Aorta (tissue), 5 donors: ENCODE results near the gene KCTD14. TPM values are rescaled to one million over a fixed set of nuclear protein-coding genes. Genes with fewer than 3 reads are reported as not detected.
A peak's percentile ranks its signal among the peaks of the same experiment; 100 is the strongest.
"Not testable (repeated sequence)": the region's sequence is repeated elsewhere in the genome, so short reads cannot be mapped to it uniquely, and the experiment has no call there.

Experiments used
- ATAC-seq: fragments of 200-7000 bp; cut with Tn5 transposase; one replicate; pipeline ENCODE4 v1.9.1; 2022; ENCODE audit warnings: moderate library complexity; ENCODE audit not compliant: low FRiP score
- DNase-seq, 2 donors: peaks; one replicate each; pipeline ENCODE4 v3.0.0-alpha.2; 2020
- H3K27ac ChIP-seq, 2 donors: one replicate each; pipeline ENCODE4 v1.5.1; 2013; ENCODE audit warnings: low read length in 2 of 2, mild to moderate bottlenecking in 2 of 2, moderate library complexity in 2 of 2, control low read depth in 1 of 2, inconsistent platforms in 1 of 2, low read depth in 1 of 2
- H3K27me3 ChIP-seq, 2 donors: one replicate each; pipeline ENCODE4 v1.6.1; 2013; ENCODE audit warnings: control low read depth in 1 of 2, low read length in 1 of 2, mild to moderate bottlenecking in 1 of 2, moderate library complexity in 1 of 2; ENCODE audit not compliant: insufficient read depth in 2 of 2, control insufficient read depth in 1 of 2
- H3K36me3 ChIP-seq, 2 donors: one replicate each; pipeline ENCODE4 v1.6.1; 2013; ENCODE audit warnings: control low read depth in 1 of 2, low read length in 1 of 2, mild to moderate bottlenecking in 1 of 2; ENCODE audit not compliant: insufficient read depth in 2 of 2, control insufficient read depth in 1 of 2
- H3K4me1 ChIP-seq, 2 donors: one replicate each; pipeline ENCODE4 v1.6.1; 2013; ENCODE audit warnings: low read length in 2 of 2, control low read depth in 1 of 2, mild to moderate bottlenecking in 1 of 2, moderate library complexity in 1 of 2; ENCODE audit not compliant: insufficient read depth in 2 of 2, control insufficient read depth in 1 of 2
- H3K4me3 ChIP-seq, 2 donors: one replicate each; pipeline ENCODE4 v1.5.1; 2013; ENCODE audit warnings: low read length in 2 of 2, control low read depth in 1 of 2, mild to moderate bottlenecking in 1 of 2
- H3K9me3 ChIP-seq: one replicate; pipeline ENCODE4 v1.6.1; 2013; ENCODE audit warnings: mild to moderate bottlenecking, low read length; ENCODE audit not compliant: control insufficient read depth
- WGBS, 2 donors: extraction: QIAGEN DNeasy Blood & Tissue Kit; methylation state at CpG; one replicate each; pipeline ENCODE4 v1.1.7; 2013; 5-methylcytosine and 5-hydroxymethylcytosine counted together
- intact Hi-C, 2 donors: fragments of 100-400 bp; cut with DNase I; formaldehyde crosslinking; loops; one replicate each; pipeline versions ENCODE4 v1.14.2 to v1.15.0; 2022
- polyA plus RNA-seq, 2 donors: library from polyadenylated mRNA; stranded (reverse); fragments of 200-250 nt; gene quantifications; one replicate each; pipeline ENCODE4 v1.2.3, GENCODE V29; 2013
- total RNA-seq, 2 donors: library from RNA; stranded (reverse); fragmentation: NEBNext Ultra II Directional; extraction: Animal tissue kit (Norgen Biotek cat#: 25700); gene quantifications; one replicate each; pipeline ENCODE4 v1.2.1, GENCODE V29; 2021
- donor health status: healthy with polysubstance abuse.
- donor health status: Bipolar disorder and iron deficiency.
- donor health status: DM: no; HTN: no; CAD: no.
- donor health status: DM: no; HTN: no; CAD: no.
- donor health status: DM: yes; HTN: yes; CAD: no.

The KCTD14 gene
- total and polyA plus RNA-seq, 4 donors, result 0.05 to 2.0 (median 1.4) TPM

DNA sequence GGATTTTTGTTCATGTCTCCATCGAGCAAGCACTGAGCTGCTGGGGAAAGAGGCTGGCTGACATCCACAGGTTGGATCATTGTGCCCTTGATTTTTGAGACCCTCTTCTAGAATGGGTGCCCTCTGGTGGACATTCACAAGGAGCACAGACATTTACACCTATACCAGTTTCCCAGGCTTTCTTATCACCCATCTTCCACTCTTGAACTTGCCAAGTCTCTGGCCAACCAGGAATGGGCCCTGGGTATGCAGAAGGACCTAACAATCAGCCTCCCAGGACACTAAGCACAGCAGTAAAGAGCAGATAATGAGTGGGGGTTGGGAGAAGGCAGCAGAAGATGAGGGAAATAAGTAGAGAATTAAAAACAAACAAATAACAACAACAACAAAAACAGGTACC, 22.9 kb downstream of the KCTD14 start:
- Histone ChIP-seq H3K4me3 (no peak overlapping the region), H3K36me3 (no peaks in the 10 kb centered on the region), H3K9me3 (no peaks in the 10 kb centered on the region), H3K4me1 (no peaks in the 10 kb centered on the region), H3K27me3 (no peaks in the 10 kb centered on the region), H3K27ac (no peak overlapping the region)
- ATAC-seq (no peak), DNase-seq (no peak)
- 0% methylated on average over 1 of the region's 1 CpG for WGBS, 2 donors
- intact Hi-C loops, result no loop called here

DNA sequence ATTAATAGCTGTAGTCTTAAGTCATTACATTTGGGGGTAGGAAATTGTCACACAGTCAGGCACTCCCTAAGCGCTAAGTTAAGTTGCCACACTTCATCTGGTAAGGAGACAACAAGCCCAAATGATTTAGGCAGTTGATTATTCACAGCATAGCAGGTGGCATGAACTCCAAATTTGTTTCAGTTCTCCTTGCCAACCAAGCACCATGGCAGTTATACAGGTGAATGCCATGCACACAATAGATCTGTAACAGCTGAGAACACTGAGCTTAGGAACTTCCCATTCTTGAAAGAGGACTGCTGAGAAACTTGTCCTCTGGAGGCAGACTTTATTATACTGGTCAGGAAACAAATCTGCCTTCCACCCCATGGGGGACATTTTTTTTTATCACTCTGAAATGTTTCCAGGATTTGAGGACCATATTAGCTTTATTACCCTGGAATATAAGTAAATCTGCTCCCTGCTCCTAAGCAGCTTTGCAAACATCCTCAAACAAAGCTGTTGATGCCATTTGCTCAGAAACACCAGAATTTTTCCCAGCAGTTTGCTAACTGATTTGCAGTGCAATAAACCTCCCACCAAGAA, 23.5 kb downstream of the KCTD14 start:
- no peaks in the 10 kb centered on the region for H3K4me1 ChIP-seq
- intact Hi-C loops, result loop anchor here (5.0 to 10.0 kb wide), 3 partner anchors 43 to 175 kb away; partner anchors contain the start of genes AAMDC (in 1 of the 2) and RSF1 (in 1 of the 2)
- H3K4me3 ChIP-seq, result no peak overlapping the region
- no peaks in the 10 kb centered on the region for H3K27me3 ChIP-seq
- no peaks in the 10 kb centered on the region for H3K9me3 ChIP-seq
- H3K36me3 ChIP-seq, result no peaks in the 10 kb centered on the region
- DNase-seq, result no peak
- ATAC-seq, result no peak
- H3K27ac ChIP-seq, result no peak overlapping the region
- WGBS, 2 donors, result 97 to 99% methylated on average over 1 of the region's 1 CpG

DNA sequence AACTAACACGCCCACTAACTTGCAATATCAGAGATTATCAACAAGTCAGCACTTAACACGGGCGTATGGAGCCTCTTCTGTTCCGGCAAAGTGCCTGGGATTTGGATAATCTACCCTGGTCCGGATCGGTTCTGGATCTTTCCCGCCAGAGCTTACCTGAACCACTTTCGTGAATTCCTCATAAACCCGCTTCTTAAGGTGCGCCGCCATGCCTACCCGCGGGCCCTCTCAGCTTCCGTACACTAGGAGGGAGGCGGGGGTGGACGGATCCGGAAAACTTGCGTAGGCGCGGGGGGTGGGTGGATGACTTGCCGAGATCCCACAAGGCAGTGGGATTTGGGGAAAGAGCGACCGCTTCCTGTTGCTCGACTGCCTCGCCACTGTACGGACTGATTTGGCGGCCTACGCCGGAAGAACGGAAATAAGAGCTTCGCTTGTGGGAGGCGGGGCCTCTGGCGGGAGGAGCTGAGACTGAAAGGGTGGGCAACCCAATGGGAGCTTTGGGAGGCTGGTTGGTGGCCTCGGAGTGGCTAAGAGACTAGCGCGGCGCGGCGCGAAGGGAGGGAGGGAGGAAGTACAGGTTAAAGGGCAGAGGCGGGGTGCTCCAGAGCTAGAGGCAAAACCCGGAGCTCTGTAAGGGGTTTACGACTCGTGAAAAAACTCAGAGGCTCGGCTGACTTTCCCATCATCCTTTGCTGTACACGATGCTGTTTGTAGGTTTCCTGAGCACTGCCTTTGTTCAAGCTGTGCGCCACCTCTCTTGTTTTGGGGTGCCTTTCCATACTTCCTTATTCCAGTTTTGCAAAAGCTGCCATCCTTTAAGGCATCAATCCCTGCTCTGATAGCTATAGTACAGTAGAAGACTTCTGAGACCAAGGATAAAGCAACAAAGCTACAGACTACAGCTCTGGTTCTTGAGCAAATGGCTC, 28.4 kb downstream of the KCTD14 start, which contains the start of gene INTS4:
Gene INTS4 (minus strand): TSS at position 235 of the 929 bp plus-strand sequence. CDS start 25 bp downstream, at position 210.
- peak; percentile 99 to 100 for DNase-seq
- ATAC-seq, result peak; percentile 99
- peaks cover 0 to 4% of the 10 kb centered on the region in 2 donors for H3K36me3 ChIP-seq
- peak within 1 kb of the TSS; percentile 79 to 97 for H3K4me3 ChIP-seq
- H3K9me3 ChIP-seq, result no peaks in the 10 kb centered on the region
- H3K4me1 ChIP-seq, result no peaks in the 10 kb centered on the region
- intact Hi-C loops, result loop anchor here (1.0 to 10.0 kb wide), 4 partner anchors 48 to 173 kb away; partner anchors contain the start of genes AAMDC (in 2 of the 2) and RSF1 (in 1 of the 2)
- H3K27ac ChIP-seq, result peak within 1 kb of the TSS in 1 of 2 donors; percentile 78
- WGBS, 2 donors, result 1% methylated on average over 47 of the region's 47 CpGs
- H3K27me3 ChIP-seq, result no peaks in the 10 kb centered on the region

DNA sequence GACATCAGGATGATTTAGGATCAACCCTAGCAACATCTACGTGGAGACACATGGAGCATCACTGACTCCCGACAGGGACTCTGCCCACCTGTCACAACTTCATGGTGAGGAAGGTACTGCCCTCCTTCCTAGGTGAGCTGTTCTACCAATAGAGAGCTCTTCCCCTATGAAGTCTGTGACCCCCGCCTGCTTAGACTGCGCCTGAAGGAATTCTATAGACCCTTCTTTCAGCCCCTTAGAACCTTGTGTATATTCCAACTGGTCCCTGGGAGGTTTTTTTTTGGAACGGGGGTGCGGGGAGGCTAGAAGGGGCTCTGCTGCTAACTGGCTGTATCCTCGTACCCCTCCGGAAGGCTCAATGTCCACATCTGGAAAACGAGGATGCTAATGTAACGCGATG, 29.2 kb downstream of the KCTD14 start:
- ATAC-seq (no peak), DNase-seq (no peak)
- Histone ChIP-seq H3K4me3 (peak overlapping the region; percentile 79 to 97), H3K36me3 (peaks cover 0 to 4% of the 10 kb centered on the region in 2 donors), H3K9me3 (no peaks in the 10 kb centered on the region), H3K27me3 (no peaks in the 10 kb centered on the region), H3K4me1 (no peaks in the 10 kb centered on the region), H3K27ac (no peak overlapping the region)
- intact Hi-C loops, result loop anchor here (1.0 to 10.0 kb wide), 2 partner anchors 169 to 173 kb away; partner anchors contain the start of genes AAMDC (in 2 of the 2) and RSF1 (in 1 of the 2)
- 3 to 4% methylated on average over 11 of the region's 11 CpGs for WGBS, 2 donors

DNA sequence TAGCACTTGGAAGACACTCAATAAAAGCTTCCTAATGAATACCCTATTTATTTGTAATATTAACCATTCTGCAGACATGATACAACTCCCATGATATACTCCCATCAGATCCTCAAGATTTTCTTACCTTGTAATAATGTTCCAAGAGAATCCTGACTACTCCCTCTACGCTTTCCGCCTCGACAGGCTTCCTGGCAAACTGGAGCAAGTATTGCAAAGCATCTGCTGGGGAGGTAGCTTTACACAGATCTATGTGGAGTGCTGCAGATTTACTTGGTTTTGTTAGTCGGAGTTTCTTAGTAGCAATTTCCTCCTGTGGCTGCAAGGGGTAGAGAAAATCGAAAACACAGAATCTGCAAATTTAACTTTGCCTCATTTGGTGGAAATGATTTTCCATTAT, 32.1 kb downstream of the KCTD14 start:
- intact Hi-C loops, result loop anchor here in 1 of 2 donors (10.0 kb wide), 1 partner anchor 166 kb away; the partner anchor contains the start of genes AAMDC and RSF1
- Histone ChIP-seq H3K4me3 (no peak overlapping the region), H3K4me1 (no peaks in the 10 kb centered on the region), H3K9me3 (no peaks in the 10 kb centered on the region), H3K36me3 (peaks cover 0 to 8% of the 10 kb centered on the region in 2 donors), H3K27me3 (no peaks in the 10 kb centered on the region), H3K27ac (no peak overlapping the region)
- DNase-seq (no peak), ATAC-seq (no peak)
- WGBS, 2 donors, result 88 to 89% methylated on average over 5 of the region's 5 CpGs

DNA sequence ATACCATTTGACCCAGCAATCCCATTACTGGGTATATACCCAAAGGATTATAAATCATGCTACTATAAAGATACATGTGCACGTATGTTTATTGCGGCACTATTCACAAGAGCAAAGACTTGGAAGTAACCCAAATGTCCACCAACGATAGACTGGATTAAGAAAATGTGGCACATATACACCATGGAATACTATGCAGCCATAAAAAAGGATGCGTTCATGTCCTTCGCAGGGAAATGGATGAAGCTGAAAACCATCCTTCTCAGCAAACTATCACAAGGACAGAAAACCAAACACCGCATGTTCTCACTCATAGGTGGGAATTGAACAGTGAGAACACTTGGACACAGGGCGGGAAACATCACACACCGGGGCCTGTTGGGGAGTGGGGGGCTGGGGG, 36.6 kb downstream of the KCTD14 start:
- H3K27me3 ChIP-seq, H3K36me3 ChIP-seq, H3K4me1 ChIP-seq, intact Hi-C loops, H3K9me3 ChIP-seq, ATAC-seq, H3K4me3 ChIP-seq, H3K27ac ChIP-seq, DNase-seq: not testable (repeated sequence)
- WGBS, 2 donors, result 98% methylated on average over 8 of the region's 8 CpGs

DNA sequence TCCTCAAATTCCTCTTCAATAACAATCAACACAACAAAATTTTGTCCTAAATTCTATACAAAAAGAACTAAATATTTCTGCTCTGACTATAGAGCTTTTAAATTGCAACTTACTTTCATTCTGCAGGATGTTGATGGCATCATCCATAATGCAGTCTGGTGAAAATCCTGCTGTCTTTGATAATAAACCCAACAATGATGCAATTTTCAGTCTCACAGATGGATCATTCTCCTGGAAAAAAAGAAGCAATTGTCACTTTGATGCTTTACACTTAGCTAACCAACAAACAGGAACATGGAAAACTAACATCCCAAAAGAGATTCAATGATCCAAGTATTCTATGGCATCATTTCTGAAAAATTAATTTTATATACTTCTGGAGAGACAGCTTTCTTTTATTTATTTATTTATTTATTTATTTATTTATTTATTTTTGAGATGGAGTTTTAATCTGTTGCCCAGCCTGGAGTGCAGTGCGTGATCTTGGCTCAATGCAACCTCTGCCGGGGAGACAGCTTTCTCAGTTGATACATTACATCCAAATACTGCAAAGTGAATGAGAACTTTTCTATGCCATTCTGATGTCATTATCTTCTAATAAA, 41.6 kb downstream of the KCTD14 start:
- Histone ChIP-seq H3K27ac (no peak overlapping the region), H3K36me3 (peaks cover 2% of the 10 kb centered on the region in 2 donors), H3K9me3 (no peaks in the 10 kb centered on the region), H3K4me3 (no peak overlapping the region), H3K4me1 (no peaks in the 10 kb centered on the region), H3K27me3 (no peaks in the 10 kb centered on the region)
- DNase-seq (no peak), ATAC-seq (no peak)
- 92 to 96% methylated on average over 2 of the region's 2 CpGs for WGBS, 2 donors
- intact Hi-C loops, result no loop called here

DNA sequence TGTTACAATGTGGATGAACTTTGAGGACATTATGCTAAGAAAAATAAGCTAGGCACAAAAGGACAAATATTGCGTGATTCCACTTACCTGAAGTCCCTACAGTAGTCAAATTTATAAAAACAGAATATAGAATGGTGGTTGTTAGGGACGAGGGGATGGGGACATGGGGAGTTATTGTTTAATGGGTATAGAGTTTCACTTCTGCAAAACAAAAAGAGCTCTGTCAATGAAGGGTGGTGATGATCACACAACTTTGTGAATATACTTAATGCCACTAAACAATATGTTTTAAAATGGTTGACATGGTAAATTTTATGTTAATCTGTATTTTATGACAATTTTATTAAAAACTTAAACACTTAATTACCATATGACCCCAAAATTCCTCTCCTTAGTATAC, 54.7 kb downstream of the KCTD14 start:
- no peaks in the 10 kb centered on the region for H3K27me3 ChIP-seq
- H3K4me3 ChIP-seq, result no peak overlapping the region
- H3K27ac ChIP-seq, result no peak overlapping the region
- WGBS, 2 donors, result 95 to 98% methylated on average over 2 of the region's 2 CpGs
- no peaks in the 10 kb centered on the region for H3K36me3 ChIP-seq
- intact Hi-C loops, result no loop called here
- no peak for ATAC-seq
- H3K4me1 ChIP-seq, result no peaks in the 10 kb centered on the region
- DNase-seq, result no peak
- H3K9me3 ChIP-seq, result no peaks in the 10 kb centered on the region
